HG02973 (cell line): ENCODE results near the gene SLC5A10.
"Not testable (repeated sequence)": the region's sequence is repeated elsewhere in the genome, so short reads cannot be mapped to it uniquely, and the experiment has no call there.

Experiments
- ATAC-seq: cut with Tn5 transposase; IDR thresholded peaks from one replicate; pipeline ENCODE4 v1.9.1; 2021; ENCODE audit warnings: moderate library complexity; ENCODE audit not compliant: unreplicated experiment

SLC5A10 gene

DNA sequence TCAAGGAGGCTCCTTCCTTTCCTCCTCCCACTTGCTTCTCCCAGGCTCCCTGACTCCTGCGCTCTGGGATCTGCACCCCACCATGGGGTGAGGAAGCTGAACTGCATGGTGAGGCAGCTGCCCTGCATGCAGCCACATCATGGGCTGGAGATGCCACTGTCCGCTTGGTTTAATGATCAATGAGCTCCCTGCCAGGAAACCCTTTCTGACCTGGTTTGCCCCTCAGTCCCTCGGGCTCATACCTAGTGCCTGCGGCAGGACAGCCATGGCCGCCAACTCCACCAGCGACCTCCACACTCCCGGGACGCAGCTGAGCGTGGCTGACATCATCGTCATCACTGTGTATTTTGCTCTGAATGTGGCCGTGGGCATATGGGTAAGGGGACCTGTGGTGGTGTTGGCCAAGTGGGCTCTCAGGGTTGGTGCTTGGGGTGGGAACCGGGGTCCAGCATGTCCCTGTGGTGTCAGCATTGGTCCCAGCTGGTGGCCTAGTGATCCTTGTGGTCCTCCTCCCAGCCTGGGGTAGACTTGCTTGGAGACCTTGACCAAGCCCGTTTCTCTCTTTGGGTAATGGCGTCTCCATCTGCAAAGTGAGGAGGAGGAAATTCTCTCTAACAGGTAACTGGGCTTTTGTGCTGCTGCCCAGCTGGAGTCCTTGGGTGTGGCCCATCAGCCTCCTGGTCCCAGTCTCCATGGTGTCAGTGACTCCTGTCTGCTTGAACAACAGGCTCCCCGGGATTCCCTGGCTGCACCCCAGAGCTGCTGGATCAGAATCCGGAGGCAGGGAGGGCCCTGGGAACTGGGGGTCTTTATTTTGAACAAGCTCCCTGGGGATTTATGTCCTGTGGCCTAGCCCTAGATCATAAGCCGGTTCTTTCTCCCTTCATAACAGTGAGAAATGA lies at the start of gene SLC5A10:
Gene SLC5A10, plus strand, starts transcription at position 225 of the 902 bp plus-strand sequence. Its CDS starts 41 bp downstream, at position 266.
- no peak for ATAC-seq

GRCh38 chr17:18904482-18904881 lies 47.5 kb upstream of the SLC5A10 start:
- ATAC-seq: no peak

- no peak for ATAC-seq
Observed at GRCh38 chr17:18905226-18905625, 46.7 kb upstream of the SLC5A10 start.

- no peak for ATAC-seq
Observed at GRCh38 chr17:18910326-18910725, 41.6 kb upstream of the SLC5A10 start.

GRCh38 chr17:18910881-18911280 lies 41.1 kb upstream of the SLC5A10 start:
- no peak for ATAC-seq

- ATAC-seq: no peak
Observed at GRCh38 chr17:18916816-18917500, 35.0 kb upstream of the SLC5A10 start.

DNA sequence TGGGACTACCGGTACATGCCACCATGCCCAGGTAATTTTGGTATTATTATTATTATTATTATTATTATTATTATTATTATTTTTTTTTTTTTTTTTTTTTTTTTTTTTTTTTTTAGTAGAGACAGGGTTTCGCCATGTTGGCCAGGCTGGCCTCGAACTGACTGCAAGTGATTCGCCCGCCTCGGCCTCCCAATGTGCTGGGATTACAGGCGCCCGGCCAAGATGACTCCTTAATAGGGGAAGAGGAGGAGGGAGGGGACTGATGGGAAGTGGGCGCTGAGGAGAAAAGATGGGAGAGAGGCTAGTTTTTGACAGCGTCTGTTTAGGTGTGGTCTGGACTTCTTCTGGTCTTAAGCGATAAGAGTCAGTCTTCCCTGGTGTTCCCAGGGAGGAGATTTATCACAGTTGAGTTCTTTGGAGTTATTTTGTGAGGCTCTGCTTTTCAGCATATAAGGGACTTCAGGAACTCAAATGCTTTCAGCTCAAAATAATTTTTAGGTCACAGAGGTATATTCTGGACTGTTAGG lies 34.4 kb upstream of the SLC5A10 start:
- ATAC-seq: no peak

DNA sequence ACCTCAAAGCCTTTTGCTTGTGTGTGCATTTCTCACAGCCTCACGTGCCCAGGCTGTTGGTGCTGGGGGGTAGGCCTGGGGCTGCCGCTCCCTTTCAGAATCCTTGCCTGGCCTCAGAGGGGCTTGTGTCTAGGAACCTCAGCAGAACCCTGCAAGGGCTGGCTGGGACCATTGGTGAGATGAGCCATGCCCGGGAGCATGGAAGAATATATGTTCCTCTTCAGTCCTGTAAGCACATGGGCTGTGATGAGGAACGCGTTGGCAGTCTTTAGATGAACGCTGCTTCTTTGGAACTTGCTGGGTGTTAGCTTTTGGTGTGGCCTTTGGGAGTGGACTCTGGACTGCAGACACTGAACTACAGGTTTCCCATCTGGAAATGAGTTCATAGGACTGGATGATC lies 32.0 kb upstream of the SLC5A10 start:
- ATAC-seq: no peak

DNA sequence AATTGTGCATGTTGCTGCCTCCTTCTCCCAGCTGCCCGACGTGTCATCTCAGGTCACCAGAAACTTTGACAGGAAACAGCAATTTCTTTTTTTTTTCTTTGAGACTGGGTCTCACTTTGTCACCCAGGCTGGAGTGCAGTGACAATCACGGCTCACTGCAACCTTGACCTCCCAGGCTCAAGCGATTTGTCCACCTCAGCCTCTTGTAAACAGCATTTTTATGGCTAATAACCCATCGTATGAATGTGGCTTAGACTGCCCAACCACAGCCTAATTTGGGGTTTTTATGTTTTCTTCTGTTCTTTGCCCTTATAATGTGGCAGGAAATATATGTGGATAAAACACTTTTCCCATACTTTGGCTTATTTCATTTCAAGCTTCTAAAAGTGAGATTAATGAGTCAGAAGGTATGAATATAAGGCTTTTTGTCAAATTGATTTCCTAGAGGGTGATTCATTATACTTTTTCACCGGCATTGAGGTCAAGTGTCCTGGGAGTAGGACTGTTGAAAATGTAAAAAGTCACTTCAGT lies 31.0 kb upstream of the SLC5A10 start:
- ATAC-seq: no peak

DNA sequence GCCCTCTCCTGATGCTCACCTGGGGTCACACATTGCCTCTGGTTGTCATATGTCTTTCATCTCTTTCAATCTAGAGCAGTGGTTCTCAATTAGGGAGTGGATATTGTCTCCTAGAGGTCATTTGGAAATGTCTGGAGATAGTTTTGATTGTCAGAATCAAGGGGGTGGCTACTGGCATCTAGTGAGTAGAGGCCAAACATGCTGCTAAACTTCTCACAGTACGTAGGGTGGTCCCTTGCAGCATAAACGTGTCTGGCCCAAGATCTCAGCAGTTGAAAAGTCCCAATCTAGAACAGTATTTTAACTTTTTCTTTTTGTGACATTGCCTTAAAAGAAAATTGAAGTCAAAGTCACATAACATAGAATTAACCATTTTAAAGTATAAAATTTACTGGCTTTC lies 30.5 kb upstream of the SLC5A10 start:
- no peak for ATAC-seq

DNA sequence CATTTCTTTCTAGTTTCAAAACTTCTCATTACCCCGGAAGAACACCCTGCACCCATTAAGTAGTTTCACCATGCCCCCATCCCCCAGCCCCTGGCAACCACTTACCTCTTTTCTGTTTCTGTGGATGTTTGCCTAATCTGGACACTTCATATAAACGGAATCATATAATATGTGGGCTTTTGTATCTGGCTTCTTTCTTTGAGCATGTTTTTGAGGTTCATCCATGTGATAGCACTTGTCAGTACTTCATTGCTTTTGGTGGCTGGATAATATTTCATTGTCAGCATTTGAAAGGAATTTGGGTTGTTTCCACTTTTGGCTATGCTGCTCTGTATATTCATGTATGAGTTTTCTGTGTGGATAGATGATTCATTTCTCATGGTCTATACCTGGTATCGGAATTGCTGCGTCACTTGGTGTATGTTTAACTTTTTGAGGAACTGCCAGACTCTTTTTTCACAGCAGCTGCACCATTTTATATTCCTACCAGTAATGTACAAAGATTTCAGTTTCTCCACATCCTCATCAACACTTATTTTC lies 30.0 kb upstream of the SLC5A10 start:
- peak; percentile 65 for ATAC-seq

DNA sequence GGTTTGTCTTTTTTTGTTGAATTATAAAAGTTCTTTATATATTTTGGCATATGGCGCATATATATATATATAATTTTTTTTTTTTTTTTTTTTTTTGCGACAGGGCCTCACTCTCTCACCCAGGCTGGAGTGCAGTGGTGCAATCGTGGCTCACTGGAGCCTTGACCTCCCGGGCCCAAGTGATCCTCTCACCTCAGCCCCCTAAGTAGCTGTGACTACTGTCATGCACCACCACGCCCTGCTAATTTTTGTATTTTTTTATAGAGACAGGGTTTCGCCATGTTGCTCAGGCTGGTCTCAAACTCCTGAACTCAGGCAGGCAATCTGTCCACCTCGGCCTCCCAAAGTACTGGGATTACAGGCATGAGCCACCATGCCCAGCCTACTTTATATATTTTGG lies 29.4 kb upstream of the SLC5A10 start:
- not testable (repeated sequence) for ATAC-seq

DNA sequence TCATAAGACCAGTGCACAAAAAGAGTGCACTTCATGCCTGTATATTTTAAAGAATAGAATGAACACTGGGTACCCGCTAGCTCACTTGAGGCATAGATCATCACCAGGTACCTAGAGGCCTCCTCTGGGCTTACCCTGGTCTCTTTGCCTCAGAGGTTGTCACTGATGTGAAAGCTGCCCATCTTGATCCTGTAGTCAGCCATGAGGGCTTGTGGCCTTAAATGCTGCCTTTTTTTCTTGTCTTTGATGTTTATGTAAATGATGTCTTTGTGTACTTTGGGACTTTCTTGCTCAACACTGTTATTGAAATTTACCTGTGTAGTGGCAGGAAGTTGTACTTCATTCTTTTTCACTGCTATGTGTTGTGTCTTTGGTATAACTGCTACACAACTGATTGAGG lies 26.8 kb upstream of the SLC5A10 start:
- ATAC-seq: no peak

- ATAC-seq: no peak
Observed at GRCh38 chr17:18928628-18929125, 23.3 kb upstream of the SLC5A10 start.

DNA sequence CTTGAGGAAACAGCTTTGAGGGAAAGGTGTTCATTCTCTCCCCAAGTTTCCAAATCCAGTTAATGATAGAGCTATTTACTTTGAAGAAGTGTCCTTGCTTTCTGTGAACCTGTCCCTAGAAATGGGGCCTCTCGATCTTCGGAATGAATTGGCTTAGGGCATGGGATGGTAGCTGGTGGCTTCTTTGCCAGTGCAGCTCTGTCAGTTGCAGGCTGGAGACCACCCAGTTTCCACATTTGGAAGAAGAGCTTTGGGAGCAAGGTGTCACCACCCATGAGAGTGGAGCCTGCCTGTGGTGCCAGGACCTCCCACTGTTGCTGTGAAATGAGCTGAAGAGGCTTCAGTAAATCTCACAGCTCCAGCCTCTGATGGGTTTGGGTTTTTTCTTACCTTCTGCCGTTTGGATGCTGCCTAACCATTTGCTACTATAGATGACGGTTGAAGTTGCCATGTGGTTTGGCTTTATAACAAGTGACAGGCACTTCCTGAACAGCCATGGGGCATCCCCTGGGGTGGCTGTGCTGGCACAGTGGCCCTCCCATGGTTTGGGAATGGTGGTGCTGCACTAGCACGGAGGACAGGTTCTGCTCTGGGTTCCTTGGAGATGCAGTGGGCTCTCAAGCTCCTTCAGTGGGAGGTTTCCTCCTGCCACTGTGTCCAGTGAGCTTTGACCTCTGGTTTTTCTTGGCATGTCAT lies 19.5 kb upstream of the SLC5A10 start:
- ATAC-seq: no peak

DNA sequence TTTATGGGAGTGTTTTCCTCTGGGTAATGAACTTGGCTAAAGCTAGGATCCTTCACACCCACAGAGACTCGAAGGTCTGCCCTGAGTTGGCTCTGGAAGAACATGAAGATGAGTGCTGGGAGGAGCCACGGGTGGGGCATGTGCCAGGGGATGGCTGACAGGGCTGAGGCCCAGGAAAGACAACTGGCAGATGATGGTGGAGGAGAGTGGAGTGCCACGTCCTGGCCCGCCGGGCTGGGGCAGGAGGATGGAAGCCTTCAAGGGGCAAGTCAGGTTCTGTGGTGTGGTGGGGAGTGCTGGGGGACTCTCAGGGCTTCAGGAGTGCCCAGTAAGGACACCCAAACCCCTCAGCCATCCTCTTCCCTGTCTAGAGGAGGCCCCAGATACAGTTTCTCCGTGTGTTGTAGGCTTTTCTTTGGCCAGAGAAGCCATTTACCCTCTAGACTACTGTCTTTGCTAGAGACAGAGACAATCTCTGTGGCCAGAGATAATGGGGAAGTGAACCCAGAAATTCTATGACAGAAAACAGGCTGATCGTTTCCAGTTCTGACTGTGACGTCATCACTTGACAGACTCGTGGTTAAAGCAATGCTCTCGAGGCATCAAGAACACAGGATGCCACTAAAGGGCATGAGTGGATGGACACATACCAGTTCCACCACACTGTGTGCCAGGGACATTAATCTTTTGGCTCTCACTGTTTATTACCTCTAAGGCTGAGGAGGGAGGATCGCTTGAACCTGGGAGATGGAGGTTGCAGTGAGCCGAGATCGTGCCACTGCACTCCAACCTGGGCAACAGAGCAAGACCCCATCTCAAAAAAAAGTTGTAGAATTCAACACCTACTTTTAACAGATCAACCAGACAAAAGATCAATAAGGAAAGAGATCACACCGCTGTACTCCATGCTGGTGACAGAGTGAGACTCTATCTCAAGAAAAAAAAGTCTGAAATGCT lies 18.6 kb upstream of the SLC5A10 start:
- no peak for ATAC-seq

GRCh38 chr17:18937981-18938691 lies 13.8 kb upstream of the SLC5A10 start:
- ATAC-seq: no peak

- ATAC-seq: no peak
Observed at GRCh38 chr17:18938692-18939023, 13.3 kb upstream of the SLC5A10 start.

DNA sequence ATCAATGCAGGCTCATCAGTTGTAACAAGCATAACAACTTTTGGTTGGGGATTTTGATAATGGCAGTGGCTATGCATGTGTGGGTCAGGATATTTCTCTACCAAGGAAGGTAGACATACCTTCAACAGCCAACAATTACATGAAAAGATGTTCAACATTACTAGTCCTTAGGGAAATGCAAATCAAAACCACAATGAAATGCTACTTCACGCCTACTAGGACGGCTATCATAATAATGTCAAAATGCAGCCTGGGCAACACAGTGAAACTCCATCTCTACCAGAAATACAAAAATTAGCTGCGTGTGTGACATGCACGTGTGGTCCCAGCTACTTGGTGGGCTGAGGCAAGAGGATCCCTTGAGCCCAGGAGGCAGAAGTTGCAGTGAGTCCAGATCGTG lies 7.3 kb upstream of the SLC5A10 start:
- no peak for ATAC-seq
